NCI-H1436 (cell line): Measurements from ENCODE around the gene RAD9A.
"Not testable (repeated sequence)": the region's sequence is repeated elsewhere in the genome, so short reads cannot be mapped to it uniquely, and the experiment has no call there.

Source experiments
- DNase-seq: peaks from one replicate; lab custom pipeline; 2025; lab: John Stamatoyannopoulos, UW

RAD9A gene

DNA sequence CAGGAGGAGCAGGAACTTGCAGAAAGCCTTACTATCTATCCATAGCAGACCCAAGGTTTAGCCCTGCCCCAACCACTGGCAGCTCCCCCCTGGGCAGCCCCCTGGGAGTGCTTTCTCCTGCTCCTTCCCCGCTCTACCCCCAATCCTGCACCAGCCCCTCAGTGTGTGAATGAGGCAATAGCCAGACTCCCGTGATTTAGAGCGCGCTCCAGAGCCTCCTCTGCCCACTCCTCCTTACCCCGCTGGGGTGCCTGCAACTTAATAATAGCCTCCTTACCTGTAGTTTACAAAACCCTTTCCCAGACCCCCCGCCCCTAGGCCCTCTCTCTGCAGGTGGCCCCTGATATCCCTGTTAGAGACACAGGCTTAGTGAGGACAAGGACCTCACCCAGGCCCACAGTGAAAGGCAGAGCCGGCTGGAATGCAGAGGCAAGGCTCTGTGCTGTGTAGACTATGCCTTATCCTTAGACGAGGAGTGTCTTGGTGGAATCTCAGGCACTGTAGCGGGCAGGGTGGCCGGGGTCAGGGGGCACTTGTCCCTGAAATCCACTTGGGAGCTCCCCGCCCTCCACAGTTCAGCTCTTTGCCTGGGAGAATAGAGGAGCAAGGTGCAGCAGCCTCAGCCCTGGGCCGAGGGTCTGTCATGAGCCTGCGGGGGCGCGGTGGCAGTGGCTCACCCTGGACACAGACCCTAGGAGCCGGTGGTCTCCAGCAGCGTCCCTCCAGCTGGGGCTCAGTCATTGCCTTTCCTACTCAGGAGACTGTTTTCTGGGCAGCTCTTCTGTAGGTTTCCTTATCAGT is 19.4 kb downstream of the RAD9A start:
- DNase-seq, result no peak

- no peak for DNase-seq
These were observed 20.0 kb downstream of the RAD9A start for GRCh38 chr11:67411785-67412152.

- DNase-seq, result no peak
These were observed 20.9 kb downstream of the RAD9A start for GRCh38 chr11:67412495-67413179.

DNA sequence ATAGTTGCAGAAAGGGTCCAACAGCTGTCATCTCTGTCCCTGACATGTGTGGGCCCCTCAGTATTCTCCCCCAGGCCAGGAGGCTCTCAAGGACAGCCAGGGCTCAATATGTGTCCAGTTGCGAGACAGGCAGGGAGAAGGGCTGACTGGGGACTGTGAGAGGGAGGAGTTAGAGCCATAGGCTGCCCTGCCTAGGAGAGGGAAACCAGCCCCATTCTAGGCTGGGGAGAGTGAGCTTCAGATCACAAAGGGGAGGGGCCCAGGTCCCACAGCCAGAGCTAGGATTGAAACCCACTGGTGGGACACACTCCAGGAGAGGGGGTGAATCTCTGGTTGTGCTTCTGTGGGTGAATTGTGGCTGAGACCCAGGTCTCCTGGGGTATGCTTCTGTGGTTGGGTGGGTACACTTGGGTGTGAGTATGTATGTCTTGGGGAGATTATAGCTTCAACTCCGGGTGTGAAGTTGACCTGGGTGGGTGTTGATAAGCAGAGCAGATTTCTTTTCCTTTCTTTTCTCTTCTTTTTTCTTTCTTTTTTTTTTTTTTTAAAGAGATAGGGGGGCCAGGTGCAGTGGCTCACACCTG is 21.6 kb downstream of the RAD9A start:
- DNase-seq, result no peak

- no peak for DNase-seq
These were observed 23.9 kb downstream of the RAD9A start, which contains the start of gene CARNS1 for GRCh38 chr11:67415501-67416304. Gene CARNS1 (plus strand): TSS chr11:67415678. CDS start chr11:67416200, 522 bp downstream.

DNA sequence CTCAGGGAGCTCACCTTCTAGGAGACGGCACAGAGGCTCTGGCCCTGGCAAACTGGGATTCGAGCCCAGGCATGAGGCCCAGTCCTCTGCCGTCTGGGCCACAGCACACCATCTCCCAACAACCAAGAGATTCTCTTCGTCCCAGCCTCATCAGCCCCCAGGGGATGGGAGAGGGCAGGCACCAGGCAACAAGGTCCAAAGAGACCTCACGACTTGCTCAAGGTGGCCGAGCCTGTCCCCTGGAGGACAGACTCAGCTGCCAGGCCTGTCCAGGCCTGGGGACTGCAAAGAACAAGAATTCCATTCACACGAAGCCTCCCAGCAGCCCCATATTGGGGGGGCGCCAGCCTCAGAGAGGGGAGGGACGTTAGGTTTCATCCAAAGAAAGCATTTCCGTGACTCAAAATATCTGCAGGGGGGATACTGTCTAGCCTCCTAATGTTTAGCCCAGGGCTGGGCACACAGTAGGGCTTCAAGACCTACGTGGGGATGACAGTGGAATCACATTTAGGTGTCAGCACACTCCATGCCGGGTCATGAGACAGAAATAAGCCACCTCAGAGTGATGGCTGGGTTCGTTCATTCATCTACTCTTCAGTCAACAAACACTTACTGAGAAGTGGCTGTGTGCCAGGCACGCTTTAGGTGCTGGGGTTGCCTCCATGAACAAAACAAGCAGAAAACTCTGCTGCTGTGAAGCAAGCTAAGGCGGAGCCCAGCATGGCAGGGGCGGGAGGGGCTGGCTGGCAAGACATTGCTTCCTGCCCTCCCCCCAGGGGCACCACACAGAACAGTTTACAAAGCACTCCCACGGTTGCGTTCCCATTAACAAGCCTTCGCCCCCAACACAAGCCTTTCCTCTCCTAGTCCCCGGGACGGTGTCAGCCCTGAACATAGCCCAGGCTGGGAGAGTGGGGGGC is 24.9 kb downstream of the RAD9A start:
- peak; percentile 58 for DNase-seq

GRCh38 chr11:67417425-67417824 is 25.6 kb downstream of the RAD9A start:
- DNase-seq, result no peak

GRCh38 chr11:67418476-67419281 is 26.9 kb downstream of the RAD9A start:
- DNase-seq, result no peak

- no peak for DNase-seq
These were observed 27.7 kb downstream of the RAD9A start for GRCh38 chr11:67419325-67420049.

DNA sequence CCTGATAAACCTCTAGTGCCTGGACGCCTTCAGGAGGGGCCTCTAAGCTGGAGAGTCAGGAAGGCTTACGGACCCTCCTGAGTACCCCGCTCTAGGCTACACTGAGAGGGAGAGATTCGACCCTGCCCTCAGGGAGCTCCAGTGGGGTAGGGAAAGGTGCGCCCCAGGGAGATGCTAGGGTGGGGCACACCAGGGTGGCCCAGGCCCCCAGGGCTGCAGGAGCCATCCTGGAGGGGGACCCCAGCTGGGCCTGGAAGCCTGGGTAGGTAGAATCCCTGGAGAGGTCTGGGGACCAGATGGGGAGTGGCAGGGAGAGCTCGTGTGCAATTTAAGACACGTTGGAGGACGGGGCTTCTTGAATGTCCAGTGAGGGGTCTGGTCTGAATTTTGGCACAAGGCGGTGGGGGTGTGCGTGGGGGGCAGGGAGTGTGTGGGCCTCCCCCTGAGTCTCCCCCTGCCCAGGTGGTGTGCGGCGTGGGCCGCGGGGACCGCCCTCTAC is 28.4 kb downstream of the RAD9A start:
- no peak for DNase-seq

DNA sequence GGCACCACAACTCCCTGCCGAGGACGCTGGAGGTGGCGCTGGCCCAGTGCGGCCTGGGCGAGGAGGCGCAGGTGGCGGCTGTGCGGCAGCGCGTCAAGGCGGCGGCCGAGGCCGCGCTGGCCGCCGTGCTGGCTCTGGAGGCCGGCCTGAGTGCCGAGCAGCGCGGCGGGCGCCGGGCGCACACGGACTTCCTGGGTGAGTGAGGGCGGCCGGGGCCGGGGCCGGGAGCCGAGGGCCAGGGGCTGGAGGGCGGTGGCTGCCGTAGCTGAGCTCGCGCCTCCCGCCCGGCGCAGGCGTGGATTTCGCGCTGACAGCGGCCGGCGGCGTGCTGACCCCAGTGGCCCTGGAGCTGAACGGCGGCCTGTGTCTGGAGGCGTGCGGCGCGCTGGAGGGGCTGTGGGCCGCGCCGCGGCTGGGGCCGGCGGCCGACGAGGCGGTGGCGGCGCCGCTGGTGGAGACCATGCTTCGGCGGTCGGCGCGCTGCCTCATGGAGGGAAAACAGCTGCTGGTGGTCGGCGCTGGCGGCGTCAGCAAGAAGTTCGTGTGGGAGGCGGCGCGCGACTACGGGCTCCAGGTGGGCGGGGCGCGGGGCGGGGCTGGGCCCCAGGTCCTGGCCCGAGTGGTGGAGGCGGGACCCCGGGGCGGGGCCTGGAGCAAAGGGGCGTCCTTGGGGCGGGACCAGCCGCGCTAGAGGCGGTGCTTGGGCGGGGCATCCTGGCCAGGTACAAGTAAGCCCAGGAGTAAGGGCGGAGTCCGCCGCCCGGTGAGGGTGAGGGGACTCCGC is 29.1 kb downstream of the RAD9A start:
- peak; percentile 91 for DNase-seq

DNA sequence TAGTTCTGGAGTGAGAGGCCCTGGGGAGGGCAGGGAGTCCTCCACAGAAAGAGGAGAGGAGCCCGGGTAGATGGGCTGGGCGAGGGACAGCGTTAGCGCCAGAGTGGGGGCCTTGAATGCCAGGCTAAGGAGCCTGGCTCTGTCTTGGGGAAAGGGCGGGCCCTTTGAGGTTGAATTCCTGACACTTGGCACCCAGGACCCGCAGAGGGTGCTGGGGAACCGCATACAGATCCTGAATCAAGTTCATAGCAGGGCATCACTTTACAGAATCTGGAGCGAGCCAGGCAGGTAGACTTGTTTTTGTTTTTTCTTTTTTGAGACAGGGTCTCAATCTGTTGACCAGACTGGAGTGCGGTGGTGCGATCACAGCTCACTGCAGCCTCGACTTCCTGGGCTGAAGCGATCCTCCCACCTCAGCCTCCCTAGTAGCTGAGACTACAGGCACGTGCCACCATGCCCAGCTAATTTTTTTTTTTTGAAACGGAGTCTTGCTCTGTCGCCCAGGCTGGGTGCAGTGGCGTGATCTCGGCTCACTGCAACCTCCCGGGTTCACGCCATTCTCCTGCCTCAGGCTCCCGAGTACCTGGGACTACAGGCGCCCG is 29.7 kb downstream of the RAD9A start:
- no peak for DNase-seq

DNA sequence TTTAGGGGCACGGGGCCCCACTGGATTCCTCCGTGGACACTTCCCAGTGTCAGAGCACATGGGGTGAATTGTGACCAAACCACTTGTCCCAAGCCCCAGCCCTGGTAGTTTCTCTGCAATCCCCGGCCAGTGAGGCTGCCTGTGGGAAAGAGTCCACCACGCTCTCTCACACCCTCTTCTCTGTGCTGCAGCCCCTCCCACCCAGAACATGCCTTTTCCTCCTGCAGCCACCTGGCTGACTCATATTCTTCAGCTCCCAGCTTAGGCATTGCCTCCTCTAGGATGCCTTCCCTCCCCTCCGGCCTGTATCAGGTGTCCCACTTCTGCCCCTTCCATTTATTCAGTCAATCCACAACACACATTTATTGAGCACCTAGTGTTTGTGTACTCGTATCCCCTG is 31.1 kb downstream of the RAD9A start:
- DNase-seq, result no peak

- no peak for DNase-seq
These were observed 31.7 kb downstream of the RAD9A start for GRCh38 chr11:67423466-67423865.

DNA sequence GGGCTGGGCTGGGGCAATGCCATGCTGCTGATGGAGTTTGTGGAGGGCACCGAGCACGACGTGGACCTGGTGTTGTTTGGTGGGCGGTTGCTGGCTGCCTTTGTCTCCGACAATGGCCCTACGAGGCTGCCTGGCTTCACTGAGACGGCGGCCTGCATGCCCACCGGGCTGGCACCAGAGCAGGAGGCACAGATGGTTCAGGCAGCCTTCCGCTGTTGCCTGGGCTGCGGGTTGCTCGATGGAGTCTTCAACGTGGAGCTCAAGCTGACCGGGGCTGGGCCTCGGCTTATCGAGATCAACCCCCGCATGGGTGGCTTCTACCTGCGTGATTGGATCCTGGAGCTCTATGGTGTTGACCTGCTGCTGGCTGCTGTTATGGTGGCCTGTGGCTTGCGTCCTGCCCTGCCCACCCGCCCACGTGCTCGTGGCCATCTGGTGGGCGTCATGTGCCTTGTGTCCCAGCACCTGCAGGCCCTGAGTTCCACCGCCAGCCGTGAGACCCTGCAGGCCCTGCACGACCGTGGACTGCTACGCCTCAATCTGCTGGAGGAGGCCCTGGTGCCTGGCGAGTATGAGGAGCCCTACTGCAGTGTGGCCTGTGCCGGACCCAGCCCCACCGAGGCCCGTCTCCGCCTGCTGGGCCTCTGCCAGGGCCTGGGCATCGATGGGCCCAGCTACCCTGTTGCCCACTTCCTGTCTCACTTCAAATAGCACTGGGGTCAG is 32.3 kb downstream of the RAD9A start:
- DNase-seq, result no peak

- DNase-seq, result not testable (repeated sequence)
These were observed 35.6 kb downstream of the RAD9A start for GRCh38 chr11:67427364-67427859.
